ENCODE measurements around the gene B3GNT7.
A peak's percentile ranks its signal among the peaks of the same experiment; 100 is the strongest.
"Not testable (repeated sequence)": the region's sequence is repeated elsewhere in the genome, so short reads cannot be mapped to it uniquely, and the experiment has no call there.

Gene B3GNT7

DNA sequence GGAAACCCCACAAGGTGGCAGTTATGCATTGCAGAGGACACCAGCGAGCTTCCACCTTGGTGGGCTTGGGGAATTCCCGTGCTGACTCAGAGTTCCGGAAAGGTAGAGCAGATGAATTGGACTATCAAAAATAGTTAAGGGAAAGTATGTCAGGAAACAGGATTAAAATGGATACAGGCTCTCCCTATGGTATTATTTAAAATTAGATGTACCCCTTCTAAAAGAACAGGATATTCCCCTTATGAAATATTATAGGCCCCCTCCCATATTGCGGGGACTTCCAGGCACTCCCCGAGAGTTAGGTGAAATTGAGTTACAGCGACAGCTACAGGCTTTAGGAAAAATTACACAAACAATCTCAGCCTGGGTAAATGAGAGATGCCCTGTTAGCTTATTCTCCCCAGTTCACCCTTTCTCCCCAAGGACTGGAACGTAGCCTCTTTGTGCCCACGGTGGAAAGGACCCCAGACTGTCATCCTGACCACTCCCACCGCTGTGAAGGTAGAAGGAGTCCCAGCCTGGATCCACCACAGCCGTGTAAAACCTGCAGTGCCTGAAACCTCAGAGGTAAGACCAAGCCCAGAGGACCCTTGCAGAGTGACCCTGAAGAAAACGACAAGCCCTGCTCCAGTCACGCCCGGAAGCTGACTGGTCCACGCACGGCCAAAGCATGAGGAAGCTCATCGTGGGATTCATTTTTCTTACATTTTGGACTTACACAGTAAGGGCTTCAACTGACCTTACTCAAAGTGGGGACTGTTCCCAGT, 10.3 kb downstream of the B3GNT7 start:
- peak in 1 of 2 donors; percentile 55 for ATAC-seq

DNA sequence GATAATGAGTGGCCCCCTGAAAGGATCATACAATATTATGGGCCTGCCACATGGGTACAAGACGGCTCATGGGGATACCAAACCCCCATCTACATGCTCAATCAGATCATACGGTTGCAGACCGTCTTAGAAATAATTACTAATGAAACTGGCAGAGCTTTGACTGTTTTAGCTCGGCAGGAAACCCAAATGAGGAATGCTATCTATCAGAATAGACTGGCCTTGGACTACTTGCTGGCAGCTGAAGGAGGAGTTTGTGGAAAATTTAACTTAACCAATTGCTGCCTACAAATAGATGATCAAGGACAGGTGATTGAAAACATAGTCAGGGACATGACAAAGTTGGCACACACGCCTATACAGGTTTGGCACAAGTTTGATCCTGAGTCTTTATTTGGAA, 12.2 kb downstream of the B3GNT7 start:
- ATAC-seq: not testable (repeated sequence)

DNA sequence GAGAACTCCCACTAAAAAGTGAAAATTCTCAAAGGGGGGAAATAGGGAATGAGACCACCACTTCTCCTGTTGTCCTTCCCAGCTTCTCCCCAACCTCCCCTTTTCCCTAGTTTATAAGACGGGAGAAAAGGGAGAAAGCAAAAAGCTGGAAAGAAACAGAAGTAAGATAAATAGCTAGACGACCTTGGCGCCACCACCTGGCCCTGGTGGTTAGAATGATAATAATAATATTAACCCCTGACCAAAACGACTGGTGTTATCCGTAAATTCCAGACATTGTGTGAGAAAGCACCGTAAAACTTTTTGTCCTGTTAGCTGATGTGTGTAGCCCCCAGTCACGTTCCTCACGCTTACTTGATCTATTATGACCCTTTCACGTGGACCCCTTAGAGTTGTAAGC, 12.8 kb downstream of the B3GNT7 start:
- ATAC-seq: not testable (repeated sequence)

DNA sequence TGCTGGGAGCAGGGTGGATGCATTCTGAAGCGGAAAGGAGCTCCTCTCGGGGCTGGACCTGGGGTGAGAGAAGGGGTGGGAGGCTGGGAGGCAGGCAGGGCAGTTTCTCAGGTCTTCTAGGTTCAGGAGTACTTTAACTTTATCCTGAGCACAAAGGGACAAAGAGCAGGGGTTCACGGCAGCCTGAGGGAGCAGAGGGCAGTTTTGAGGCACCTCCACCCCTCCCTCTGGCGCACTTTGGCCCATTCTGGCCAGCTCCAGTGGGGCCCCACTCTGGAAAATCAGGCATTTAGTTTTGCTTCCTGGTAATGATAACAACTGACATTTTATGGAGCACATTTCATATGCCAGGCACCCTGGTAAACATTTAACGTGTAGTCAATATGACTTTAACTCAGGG, 14.3 kb downstream of the B3GNT7 start:
- ATAC-seq: no peak

DNA sequence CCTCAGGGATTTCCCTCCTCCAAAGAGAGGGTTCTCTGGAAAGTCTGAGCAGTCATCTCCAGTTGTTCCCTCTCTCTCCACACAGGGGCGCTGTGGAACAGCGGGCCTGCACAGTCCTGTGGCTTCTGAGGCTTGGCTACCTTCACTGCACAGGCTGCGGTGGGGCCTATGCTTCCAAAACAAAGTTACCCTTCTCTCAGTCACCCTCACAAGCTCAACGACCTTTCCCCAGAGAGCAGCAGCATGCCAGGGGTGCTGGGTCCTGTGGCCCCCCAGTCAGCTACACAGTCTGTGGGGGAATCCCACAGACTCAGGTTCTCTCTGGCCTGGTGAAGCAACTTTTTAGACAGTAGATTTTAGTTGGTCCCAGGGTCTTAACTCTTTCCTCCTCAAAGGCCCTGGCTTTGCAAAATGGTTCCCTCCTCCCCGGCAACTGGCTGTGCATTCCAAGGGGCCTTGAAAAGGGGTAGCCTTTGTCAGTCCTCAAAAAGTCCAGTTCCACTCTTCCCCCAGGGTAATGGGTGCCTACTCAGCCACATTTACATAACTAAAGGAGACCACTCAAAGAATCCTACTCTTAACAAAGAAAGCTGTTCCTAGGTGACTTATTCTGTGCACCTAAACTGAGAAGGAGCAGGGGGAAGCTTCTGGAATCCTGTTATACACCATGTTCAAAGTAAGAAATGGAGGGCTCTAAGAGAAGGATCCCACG, 14.9 kb downstream of the B3GNT7 start:
- ATAC-seq: no peak

DNA sequence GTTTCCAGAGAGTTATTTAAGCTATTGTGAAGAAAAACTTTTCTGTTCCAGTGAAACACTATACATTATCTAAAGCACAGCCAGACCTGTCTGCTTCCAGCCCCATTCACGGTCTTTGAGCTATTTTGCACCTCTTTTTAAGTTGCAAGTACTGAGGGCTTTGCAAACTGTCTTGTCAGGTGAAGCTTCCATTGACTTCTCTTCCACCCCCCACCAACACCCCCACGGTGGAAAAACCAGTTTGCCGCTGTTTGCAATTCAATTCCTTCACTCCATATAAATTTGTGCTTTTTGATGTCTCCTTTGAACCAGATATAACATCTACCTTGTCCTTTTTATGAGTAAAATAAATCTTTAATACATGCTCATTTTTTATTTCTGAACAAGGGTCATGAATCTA, 15.7 kb downstream of the B3GNT7 start:
- ATAC-seq: no peak

DNA sequence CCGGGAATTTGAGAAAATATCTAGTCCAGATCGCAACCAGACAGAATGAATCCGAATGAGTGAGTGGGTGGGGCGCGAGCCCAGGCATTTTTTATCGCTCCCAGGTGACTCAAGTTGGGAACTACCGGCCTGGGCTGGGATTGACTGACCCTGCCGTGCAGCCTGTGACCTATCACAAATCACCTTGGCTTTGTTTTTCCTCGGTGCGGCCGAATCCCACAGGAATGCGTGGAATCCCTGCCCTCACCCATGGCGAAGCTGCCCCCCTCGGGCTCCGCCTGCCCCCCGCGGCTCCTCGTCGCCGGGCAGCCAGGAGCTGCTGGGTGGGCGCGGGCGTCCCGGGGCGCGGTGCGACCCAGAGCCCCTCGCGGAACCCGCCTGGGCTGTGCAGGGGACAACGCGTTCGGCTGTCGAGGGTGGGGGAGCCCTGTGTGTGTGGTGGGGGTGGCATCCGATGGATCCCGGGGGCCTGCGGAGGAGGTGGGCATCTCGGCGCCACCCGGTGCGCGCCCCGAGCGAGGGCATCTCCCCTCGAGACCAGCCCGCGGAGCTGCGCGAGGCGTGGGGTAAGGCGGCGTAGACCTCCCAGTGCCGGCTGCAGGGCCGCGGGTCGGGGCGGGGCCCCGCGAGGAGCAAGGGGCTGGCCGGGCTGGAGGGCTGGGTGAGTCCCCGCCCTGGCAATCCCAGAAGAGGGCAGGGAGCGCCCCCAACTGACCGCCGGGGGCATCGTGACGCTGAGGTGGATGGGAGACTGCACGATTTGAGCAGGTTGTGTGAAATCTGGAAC, 16.5 kb downstream of the B3GNT7 start:
- ATAC-seq: peak; percentile 87 to 90

DNA sequence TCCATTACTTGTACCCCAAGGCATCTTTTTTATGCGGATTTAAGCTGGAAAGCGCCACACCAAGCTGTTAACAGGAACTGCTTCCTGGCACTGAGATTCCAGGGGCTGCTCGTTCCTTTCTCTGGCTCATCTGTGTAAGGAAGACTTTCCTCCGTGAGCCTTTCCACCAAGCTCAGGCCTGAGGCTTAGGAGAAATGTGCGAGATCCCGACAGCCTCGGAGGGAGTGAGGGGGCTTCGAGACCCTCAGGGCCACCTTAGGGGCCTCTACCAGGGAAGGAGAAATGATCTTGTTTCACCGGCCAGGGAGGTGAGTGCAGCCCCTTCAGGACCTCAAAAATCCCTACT, 17.1 kb downstream of the B3GNT7 start:
- no peak for ATAC-seq

DNA sequence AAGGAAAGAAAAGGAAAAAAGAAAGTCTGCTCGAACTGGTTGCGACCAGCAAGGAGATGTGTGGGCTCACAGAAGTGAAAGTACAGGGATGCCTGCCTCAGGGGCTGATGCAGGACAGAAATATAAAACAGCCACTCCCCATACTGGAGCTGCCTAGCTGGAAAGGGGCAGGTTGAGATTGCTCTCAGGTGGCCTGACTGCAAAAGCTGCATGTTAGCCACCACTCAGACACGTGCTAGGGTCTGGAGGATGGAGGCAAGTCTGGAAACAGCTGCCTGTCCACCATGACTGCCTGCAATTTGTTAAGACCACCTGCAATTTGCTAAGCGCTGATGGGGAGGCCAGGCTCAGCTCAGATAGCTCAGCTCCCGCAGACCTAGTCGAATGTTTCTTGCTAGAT, 17.9 kb downstream of the B3GNT7 start:
- no peak for ATAC-seq

DNA sequence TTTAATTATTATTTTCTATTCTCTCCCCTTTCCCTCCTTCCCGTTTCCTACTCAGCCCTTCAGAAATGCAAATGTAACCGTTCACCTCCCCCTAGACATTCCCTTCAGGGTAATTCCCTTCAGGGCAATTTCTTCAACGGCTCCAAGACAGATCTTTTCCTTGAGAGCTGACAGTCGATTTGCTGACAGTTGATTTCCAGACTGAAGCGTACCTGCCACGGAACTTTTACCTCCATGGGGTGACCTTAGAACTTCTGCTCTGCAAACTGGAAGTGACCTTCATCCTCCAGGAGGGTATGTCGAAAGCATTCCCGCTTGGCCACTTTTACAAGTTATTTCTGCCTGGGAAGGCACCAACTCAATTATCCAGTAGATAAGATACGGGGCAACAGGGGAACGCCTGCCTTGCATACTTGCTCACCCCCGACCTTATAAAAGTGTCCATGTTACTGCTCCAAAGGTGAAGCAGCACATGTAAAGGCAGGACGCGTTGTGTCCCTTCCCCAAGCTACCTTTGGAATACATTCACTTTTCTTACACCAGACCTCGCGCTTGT, 18.5 kb downstream of the B3GNT7 start:
- ATAC-seq: no peak

DNA sequence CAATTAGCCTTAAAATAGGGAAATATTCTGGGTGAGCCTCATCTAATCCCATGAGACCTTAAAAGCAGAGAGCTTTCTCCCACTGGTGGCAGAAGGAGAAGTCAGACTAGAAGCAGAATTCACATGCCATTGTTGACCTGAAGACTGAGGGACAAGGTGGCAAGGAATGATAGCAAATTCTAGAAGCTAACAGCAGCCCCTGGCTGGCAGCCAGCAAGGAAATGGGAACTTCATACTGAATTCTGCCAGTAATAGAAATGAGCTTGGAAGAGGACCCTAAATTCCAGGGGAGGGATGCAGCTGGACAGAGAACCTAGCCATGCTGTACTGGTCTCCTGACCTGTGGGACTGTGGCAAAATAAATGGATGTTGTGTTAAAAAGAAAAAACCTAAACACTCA, 19.5 kb downstream of the B3GNT7 start:
- no peak for ATAC-seq

DNA sequence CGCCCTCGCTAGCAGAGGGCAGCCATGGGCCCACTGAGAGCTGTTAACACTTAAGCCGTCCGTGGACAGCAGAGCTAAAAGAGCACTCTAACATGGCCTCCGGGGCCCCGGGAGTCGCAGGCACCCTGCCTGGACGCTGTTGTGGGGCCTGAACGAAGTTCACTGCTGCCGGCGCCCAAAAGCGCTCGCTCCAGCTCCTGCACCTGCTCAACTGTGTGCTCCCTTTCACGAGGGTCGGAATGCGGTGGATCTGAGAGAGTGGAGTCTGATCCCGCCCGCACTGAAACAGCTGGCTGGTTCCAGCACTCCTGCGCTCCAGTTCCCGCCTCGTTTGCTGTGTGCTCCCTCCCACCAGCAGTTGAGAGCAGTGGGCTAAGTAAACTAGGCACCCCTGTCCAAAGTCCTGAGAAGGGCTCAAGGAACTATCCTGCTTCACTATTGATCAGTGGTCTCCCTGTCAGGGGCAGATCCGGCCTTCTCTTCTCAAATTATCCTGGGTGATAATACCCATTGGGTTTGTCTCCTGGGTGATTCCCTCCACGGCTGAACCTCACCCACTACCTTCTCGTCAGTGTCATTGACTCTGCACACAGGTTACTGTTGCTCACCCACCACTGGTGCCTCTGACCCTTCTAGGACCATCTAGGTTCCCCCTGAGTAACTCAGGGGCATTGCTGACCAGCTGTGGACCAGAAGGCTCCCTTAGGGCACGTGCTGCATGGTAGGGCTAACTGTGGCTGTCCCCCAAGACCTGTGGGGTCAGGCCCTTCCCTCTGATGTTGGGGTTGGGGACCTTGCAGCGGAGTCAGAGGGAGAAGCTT, 23.5 kb downstream of the B3GNT7 start:
- ATAC-seq: no peak

DNA sequence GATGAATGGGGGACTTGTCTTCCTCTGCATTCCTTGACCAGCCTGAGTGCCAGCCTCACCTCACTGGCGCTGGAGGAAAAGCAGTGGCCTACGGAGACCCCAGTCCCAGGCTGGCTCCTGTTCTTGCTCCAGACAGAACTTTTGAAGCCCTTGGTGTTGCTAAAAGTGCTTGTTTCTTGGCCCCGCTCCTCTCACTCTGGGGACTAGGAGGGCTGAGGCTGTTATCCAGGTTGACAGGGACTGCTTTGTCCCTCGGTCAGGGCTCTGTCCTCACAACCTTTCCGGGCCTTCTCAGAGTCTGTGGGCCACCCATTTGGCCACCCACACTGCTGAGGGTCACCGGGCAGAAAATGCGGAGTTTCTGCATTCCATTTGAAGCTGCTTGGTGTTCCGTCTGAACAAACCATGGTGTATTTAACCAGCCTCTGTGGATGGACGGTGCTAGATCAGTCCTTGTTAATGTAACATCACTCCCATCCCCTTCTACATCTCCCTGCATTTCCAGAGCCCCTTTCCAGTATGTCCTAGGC, 25.6 kb downstream of the B3GNT7 start:
- ATAC-seq: no peak

DNA sequence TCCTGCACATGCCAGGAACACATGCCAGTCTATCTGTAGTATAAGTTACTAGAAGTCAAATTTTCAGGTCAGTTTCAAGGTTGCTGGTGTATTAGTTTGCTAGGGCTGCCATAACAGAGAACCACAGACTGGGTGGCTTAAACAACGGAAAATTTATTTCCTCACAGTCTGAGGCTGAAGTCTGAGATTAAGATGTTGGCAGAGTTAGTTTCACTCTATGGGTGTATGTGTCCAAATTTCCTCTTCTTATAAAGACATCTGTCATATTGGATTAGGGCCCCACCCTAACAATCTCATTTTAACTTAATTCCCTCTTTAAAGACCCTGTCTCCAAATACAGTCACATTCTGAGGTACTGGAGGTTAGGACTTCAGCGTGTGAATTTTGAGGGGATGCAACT, 26.5 kb downstream of the B3GNT7 start:
- no peak for ATAC-seq

DNA sequence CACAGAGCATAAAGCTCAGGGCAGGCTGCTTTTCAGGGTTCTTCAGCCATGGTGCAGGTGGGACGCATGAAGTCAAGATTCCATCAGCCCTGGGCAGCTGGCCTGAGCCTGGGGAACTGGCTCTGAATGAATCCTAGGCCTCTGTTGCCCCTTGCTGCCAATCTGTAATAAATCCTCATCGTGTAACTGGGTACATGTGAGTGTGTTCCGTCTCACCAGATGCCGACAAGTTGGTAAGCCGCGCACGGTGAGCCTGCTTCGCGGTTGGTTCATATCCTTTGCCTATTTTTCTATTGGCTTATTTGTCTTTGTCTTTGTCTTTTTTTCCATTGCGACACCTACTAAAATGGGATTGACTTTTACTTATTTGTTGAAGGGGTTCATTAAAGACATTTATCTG, 27.7 kb downstream of the B3GNT7 start:
- no peak for ATAC-seq

DNA sequence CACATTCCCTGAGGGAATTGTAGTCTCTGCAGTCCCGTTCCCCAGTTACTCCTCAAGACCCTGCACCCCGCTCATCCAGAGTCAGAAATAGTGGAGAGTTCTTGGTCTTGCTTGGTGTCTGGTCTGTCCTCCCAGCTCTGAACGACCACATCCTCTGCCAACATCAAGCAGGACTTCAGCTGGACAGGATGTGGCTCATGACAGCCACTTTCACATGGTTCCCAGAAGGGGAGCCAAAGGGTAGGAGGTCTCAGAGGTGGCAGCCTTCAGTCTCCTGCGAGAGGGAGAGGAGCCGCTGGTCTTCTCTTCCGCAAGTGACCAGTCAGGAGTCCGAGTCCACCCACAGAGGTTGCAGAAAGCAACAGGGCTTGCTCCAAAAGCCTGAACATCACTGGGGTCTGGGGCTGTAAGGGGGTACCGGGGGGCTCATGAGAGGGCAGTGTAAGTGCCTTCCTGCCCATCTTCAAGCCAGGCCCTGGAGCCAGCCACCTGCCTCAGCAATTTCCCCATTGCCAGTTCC, 29.8 kb downstream of the B3GNT7 start:
- no peak for ATAC-seq

DNA sequence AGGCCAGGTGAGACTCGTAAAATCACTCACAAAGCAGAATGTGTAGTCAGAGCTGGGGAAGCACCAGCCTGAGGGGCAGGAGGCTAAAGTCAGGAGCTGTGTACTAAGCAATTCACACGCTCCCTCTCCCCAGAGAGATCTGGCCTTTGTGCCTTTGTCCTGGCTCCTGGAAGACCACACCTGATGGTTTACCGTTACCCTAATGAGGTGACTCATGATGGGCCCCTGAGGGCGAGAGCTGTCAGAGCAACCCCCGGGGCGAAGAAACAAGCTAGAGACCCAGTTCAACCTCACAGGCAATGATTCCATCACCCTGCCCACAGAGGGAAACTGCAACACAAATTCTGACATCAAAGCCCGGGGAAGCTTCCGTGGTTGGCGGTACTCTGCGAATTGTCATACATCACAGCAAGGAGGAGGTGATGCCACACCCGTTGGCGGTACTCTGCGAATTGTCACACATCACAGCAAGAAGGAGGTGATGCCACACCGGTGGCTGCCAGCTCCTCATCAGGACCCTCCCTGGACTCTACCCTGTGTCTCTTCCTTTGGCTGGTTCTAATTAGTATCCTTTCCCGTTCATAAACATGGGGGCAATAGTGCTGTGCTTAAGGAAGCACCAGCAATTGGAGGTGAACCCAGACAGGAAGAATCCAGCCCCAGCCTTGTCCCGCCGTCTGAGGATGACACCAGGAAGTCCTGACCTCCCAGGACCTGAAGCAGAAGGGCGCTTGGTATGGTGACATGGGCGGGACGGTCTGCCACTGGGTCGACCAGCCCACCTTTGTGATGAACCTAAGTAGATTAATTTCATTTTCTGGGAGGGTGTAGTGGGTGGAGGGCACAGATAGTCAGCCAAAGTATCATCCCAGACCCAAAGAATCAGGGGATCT, 30.5 kb downstream of the B3GNT7 start:
- ATAC-seq: peak in 1 of 2 donors; percentile 57

DNA sequence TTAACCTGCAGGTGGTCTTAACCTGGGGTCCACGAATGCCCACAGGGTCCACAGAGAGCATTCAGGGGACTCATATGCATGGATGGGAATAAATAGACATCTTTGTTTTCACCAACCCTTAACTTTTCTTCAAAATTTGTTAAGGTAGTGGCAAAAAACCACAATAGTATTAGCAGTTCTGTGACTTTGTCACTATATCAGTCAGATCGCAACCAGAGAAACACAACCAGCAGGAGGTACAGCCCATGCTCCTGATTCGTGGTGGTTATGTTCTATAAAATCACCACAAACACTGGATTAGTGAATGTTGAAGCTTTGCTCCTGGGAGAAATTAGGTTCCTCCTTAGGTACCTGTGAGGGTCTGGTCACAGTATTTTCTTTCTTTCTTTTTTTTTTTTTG, 31.6 kb downstream of the B3GNT7 start:
- ATAC-seq: no peak

DNA sequence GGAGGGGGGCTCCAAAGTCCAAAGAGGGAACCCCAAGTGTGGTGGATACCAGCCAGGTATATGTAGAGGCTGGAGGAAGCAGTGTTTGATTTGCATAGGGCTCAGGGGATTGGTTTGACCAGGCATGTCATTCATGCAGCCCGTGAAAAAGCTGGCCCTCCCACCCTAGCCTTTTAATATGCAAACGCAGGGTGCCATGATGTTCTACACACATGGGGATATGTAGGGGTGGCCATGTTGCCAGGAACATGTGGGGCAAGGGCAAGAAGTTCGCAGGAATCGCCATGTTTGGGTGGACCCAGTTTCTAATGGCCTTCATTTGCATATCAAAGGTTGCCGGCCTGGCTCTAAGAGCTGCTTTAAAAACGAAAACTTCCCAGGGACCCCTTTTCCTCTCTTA, 33.6 kb downstream of the B3GNT7 start:
- ATAC-seq: no peak

DNA sequence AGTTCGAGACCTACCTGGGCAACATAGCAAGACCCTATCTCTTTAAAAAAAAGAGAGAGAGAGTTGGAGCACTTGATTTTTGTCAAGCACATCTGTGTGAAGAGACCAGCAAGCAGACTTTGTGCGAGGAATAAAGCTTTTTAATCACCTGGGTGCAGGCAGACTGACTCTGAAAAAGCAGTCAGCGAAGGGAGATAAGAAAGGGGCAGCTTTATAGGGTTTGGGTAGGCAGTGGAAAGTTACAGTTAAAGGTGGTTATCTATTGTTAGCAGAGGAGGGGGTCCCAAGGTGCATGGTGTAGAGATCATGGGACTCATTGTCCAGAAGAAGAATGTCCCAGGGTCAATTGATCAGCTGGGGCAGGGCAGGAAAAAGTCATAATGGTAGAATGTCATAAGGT, 34.4 kb downstream of the B3GNT7 start:
- no peak for ATAC-seq

DNA sequence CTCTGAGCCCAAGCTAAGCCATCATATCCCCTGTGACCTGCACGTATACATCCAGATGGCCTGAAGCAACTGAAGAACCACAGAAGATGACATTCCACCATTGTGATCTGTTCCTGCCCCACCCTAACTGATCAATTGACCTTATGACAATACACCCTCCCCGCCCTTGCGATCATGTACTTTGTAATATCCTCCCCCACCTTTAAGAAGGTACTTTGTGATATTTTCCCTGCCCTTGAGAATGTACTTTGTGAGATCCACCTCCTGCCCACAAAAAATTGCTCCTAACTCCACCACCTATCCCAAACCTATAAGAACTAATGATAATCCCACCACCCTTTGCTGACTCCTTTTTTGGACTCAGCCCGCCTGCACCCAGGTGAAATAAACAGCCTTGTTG, 34.9 kb downstream of the B3GNT7 start:
- ATAC-seq: not testable (repeated sequence)

Measured in activated CD4-positive, CD25-positive, alpha-beta regulatory T cell treated with anti-CD3 and anti-CD28 coated beads, Interleukin-2, amount 50 U/mL, for 24 hours (primary cell).